GM23248 (cell line): ENCODE data around the gene WSB1.

Experiments used
- EZH2 ChIP-seq: fragments of 200-600 bp; sonication (generic); IDR thresholded peaks from 2 replicates; pipeline ENCODE4 v1.6.1; 2018; ENCODE audit warnings: antibody characterized with exemption, mild to moderate bottlenecking; ENCODE audit not compliant: insufficient read depth, poor library complexity, severe bottlenecking
- EZH2phosphoT487 ChIP-seq: fragments of 200-600 bp; sonication (generic); IDR thresholded peaks from 2 replicates; pipeline ENCODE4 v1.6.1; 2018; ENCODE audit warnings: antibody characterized with exemption, moderate library complexity, mild to moderate bottlenecking, low read depth; ENCODE audit not compliant: insufficient read depth

DNA sequence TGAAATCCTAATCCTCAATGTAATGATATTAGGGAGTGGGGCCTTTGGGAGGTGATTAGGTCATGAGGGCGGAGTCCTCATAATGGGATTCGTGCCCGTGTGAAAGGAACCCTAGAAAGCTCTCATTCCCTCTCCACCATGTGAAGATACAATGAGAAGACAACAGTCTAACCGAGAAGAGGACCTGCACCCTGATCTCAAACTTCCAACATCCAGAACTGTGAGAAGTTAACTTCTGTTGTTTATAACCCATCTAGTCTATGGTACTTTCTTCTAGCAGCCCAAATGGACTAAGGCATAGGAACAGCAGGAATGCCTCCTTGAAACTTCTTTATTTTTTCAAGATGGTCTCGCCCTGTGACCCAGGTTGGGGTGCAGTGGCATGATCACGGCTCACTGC, 24.7 kb downstream of the WSB1 start:
- no peak for TF ChIP-seq EZH2
- TF ChIP-seq EZH2phosphoT487, result no peak
